PFSK-1 (cell line): ENCODE data around the gene FRMD4A.

Experiments
- FOXP2 ChIP-seq: optimal IDR thresholded peaks from 2 replicates; pipeline ENCODE3; 2011; ENCODE audit warnings: borderline replicate concordance, control low read depth, inconsistent platforms; ENCODE audit not compliant: insufficient read depth; ENCODE audit errors: extremely low read length, extremely low read depth
- POLR2AphosphoS5 ChIP-seq: IDR thresholded peaks from 2 replicates; pipeline ENCODE4 v1.6.1; 2012; ENCODE audit warnings: low read depth, mild to moderate bottlenecking, control low read depth, low read length, moderate library complexity
- REST ChIP-seq, 2 experiments: IDR thresholded peaks; 2 replicates each; pipeline versions ENCODE4 v1.6.1 to v1.8.0; 2011 to 2012; ENCODE audit warnings: low read depth in 2 of 2, low read length in 2 of 2, control low read depth in 1 of 2, inconsistent platforms in 1 of 2, mild to moderate bottlenecking in 1 of 2, moderate library complexity in 1 of 2; ENCODE audit not compliant: insufficient read depth in 1 of 2
- SIN3A ChIP-seq: IDR thresholded peaks from 2 replicates; pipeline ENCODE4 v1.6.1; 2012; ENCODE audit warnings: mild to moderate bottlenecking, low read length, moderate library complexity, borderline replicate concordance; ENCODE audit not compliant: insufficient read depth
- TAF1 ChIP-seq: IDR thresholded peaks from 2 replicates; pipeline ENCODE4 v1.6.1; 2012; ENCODE audit warnings: low read length, control low read depth, borderline replicate concordance; ENCODE audit not compliant: insufficient read depth

- peak; percentile 87 for TF ChIP-seq FOXP2
- TF ChIP-seq REST (IDR thresholded peaks at IDR 0.05; ENCODE audit: insufficient read depth in 1 of 2, low read depth in 2 of 2, low read length in 2 of 2), result no peak
- TF ChIP-seq POLR2AphosphoS5, result no peak
- TF ChIP-seq TAF1, result no peak
- 0 out of 2 replicates have a peak, but pooled peaks have one; percentile 75 for TF ChIP-seq SIN3A
Measured at GRCh38 chr10:13684252-13684791, 646.4 kb downstream of the FRMD4A start.
